HL-60/S4 treated with retinoic acid at 250 ng/mL for 4 days and 3 days (cell line): ENCODE results near the gene POLN.
"Not testable (repeated sequence)": the region's sequence is repeated elsewhere in the genome, so short reads cannot be mapped to it uniquely, and the experiment has no call there.

Experiments
- in situ Hi-C: fragments of 300-500 bp; cut with MboI; formaldehyde crosslinking; loops from 2 replicates; pipeline ENCODE4 v1.7.0; 2022; ENCODE audit warnings: low sequenced_read_pairs

POLN gene

GRCh38 chr4:2222838-2223237 is 19.1 kb downstream of the POLN start:
- in situ Hi-C loops, result no loop called here

- in situ Hi-C loops, result not testable (repeated sequence)
These were observed 20.5 kb downstream of the POLN start for GRCh38 chr4:2221378-2221777.

GRCh38 chr4:2220016-2220630 is 21.8 kb downstream of the POLN start:
- in situ Hi-C loops, result no loop called here

- in situ Hi-C loops, result no loop called here
These were observed 22.6 kb downstream of the POLN start for GRCh38 chr4:2219233-2219760.

- in situ Hi-C loops, result no loop called here
These were observed 23.5 kb downstream of the POLN start for GRCh38 chr4:2218436-2218835.

- in situ Hi-C loops, result no loop called here
These were observed 24.2 kb downstream of the POLN start for GRCh38 chr4:2217726-2218125.

GRCh38 chr4:2212831-2213230 is 29.1 kb downstream of the POLN start:
- in situ Hi-C loops, result no loop called here

GRCh38 chr4:2202789-2203188 is 39.1 kb downstream of the POLN start:
- in situ Hi-C loops, result not testable (repeated sequence)

GRCh38 chr4:2194496-2194895 is 47.4 kb downstream of the POLN start:
- in situ Hi-C loops, result loop anchor here (25.0 kb wide), 1 partner anchor 282 kb away; no protein-coding TSS in a partner anchor

GRCh38 chr4:2193326-2193725 is 48.6 kb downstream of the POLN start:
- in situ Hi-C loops, result loop anchor here (25.0 kb wide), 1 partner anchor 281 kb away; no protein-coding TSS in a partner anchor

GRCh38 chr4:2186865-2187172 is 55.1 kb downstream of the POLN start:
- in situ Hi-C loops, result loop anchor here (25.0 kb wide), 1 partner anchor 275 kb away; no protein-coding TSS in a partner anchor

- in situ Hi-C loops, result loop anchor here (25.0 kb wide), 1 partner anchor 274 kb away; no protein-coding TSS in a partner anchor
These were observed 55.6 kb downstream of the POLN start for GRCh38 chr4:2186133-2186864.

- in situ Hi-C loops, result loop anchor here (25.0 kb wide), 1 partner anchor 271 kb away; no protein-coding TSS in a partner anchor
These were observed 58.5 kb downstream of the POLN start for GRCh38 chr4:2183394-2183793.

- in situ Hi-C loops, result loop anchor here (25.0 kb wide), 1 partner anchor 271 kb away; no protein-coding TSS in a partner anchor
These were observed 58.9 kb downstream of the POLN start for GRCh38 chr4:2182994-2183393.

- in situ Hi-C loops, result loop anchor here (25.0 kb wide), 1 partner anchor 268 kb away; no protein-coding TSS in a partner anchor
These were observed 61.5 kb downstream of the POLN start for GRCh38 chr4:2180410-2180809.

- in situ Hi-C loops, result loop anchor here (25.0 kb wide), 1 partner anchor 267 kb away; no protein-coding TSS in a partner anchor
These were observed 62.2 kb downstream of the POLN start for GRCh38 chr4:2179717-2180116.

GRCh38 chr4:2178986-2179385 is 62.9 kb downstream of the POLN start:
- in situ Hi-C loops, result loop anchor here (25.0 kb wide), 1 partner anchor 267 kb away; no protein-coding TSS in a partner anchor

- in situ Hi-C loops, result loop anchor here (25.0 kb wide), 1 partner anchor 265 kb away; no protein-coding TSS in a partner anchor
These were observed 64.4 kb downstream of the POLN start for GRCh38 chr4:2177443-2178093.

- in situ Hi-C loops, result loop anchor here (25.0 kb wide), 1 partner anchor 264 kb away; no protein-coding TSS in a partner anchor
These were observed 65.8 kb downstream of the POLN start for GRCh38 chr4:2175990-2176698.

- in situ Hi-C loops, result no loop called here
These were observed 67.9 kb downstream of the POLN start for GRCh38 chr4:2174061-2174460.
